ENCODE data around the gene TULP1. TPM values are rescaled to one million over a fixed set of nuclear protein-coding genes. Genes with fewer than 3 reads are reported as not detected.

TULP1 gene
- total RNA-seq, 2 donors from 2014 or later = 0.27 TPM; not detected in 1

DNA sequence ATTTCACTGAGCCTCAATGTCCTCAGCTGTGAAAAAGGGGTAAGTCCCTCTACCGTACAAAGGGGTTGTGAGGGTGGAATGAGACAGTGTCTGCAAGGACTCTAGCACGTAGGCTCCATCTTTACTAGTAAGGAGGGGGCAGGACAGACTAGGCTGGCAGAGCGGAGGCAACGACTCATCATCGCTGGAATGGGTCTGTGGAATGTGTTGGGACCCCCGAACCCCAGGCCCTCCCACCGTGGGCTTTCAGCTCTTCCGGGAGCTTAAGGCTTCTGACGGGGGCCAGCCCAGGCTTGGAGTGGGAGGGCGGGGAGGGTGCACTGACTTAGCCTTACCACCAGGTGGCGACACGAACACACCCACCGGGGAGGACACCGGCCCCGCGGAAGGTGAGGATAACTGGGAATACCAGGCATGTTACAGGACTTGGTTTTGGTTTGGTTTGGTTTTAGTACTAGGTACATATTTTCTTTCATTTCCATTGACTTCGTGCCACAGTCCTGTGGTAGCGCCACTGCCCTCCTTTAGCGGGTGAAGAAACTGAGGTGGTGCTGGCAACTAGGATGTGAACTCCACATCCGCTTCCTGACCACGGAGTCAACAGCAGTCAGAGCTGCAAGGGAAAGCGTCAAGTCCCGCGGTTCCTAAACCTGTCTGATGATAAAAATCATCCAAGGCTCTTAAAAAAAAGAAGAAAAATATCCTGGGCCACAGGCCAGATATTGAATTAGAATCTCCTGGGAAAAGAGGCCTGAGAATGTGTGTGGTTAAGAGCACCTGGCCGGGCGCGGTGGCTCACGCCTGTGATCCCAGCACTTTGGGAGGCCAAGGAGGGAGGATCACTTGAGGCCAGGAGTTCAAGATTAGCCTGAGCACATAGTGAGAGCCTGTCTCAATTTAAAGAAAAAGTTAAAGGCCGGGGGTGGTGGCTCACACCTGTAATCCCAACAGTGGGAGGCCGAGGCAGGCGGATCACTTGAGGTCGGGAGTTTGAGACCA, 10.3 kb upstream of the TULP1 start:
- Histone ChIP-seq H3K4me1 (replicated peaks) (no peaks in the 10 kb centered on the region), H3K4me3 (peak overlapping the region in 1 of 2 donors; percentile 20), H3K27me3 (replicated peaks; ENCODE audit: insufficient read depth) (no peaks in the 10 kb centered on the region), H3K9me3 (no peaks in the 10 kb centered on the region), H3K27ac (peak overlapping the region; percentile 56 to 60), H3K36me3 (no peaks in the 10 kb centered on the region)
- intact Hi-C loops (cut with DNase I) = loop anchor here (1.0 to 10.0 kb wide), 3 partner anchors 59 to 214 kb away; partner anchors contain the start of gene ARMC12
- peak; percentile 65 for DNase-seq (ENCODE audit: low spot score)
- WGBS = 33% methylated on average over 32 of the region's 32 CpGs
- no peak for TF ChIP-seq POLR2A (IDR thresholded peaks at IDR 0.05)
- TF ChIP-seq, protein P1, sequence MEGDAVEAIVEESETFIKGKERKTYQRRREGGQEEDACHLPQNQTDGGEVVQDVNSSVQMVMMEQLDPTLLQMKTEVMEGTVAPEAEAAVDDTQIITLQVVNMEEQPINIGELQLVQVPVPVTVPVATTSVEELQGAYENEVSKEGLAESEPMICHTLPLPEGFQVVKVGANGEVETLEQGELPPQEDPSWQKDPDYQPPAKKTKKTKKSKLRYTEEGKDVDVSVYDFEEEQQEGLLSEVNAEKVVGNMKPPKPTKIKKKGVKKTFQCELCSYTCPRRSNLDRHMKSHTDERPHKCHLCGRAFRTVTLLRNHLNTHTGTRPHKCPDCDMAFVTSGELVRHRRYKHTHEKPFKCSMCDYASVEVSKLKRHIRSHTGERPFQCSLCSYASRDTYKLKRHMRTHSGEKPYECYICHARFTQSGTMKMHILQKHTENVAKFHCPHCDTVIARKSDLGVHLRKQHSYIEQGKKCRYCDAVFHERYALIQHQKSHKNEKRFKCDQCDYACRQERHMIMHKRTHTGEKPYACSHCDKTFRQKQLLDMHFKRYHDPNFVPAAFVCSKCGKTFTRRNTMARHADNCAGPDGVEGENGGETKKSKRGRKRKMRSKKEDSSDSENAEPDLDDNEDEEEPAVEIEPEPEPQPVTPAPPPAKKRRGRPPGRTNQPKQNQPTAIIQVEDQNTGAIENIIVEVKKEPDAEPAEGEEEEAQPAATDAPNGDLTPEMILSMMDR (IDR thresholded peaks at IDR 0.05) = peak; percentile 96 to 100 (median 98)
- peak; percentile 70 for TF ChIP-seq POLR2AphosphoS5 (IDR thresholded peaks at IDR 0.05)

DNA sequence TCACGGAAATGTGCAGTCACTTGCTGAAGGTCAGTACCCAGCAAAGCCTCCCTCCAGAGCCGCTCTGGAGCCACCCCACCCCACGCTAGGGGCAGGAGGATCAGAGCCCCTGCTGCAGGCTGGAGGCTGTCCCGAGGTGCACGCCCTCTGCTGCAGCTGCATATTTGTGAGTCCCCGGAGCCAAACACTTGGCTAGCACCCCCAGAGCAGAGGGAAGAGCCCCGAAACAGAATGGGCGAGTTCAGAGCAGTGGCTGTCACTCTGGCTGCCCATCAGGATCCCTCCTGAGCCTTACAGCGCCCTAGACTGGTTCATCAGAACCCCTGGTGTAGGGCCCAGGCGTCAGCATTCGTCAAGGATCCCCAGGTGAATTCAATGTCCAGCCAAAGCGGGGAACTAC, 9.5 kb upstream of the TULP1 start:
- Histone ChIP-seq H3K27me3 (replicated peaks; ENCODE audit: insufficient read depth) (no peaks in the 10 kb centered on the region), H3K4me3 (no peak overlapping the region), H3K36me3 (no peaks in the 10 kb centered on the region), H3K4me1 (replicated peaks) (no peaks in the 10 kb centered on the region), H3K9me3 (no peaks in the 10 kb centered on the region), H3K27ac (no peak overlapping the region)
- DNase-seq (ENCODE audit: low spot score) = no peak
- TF ChIP-seq POLR2AphosphoS5 (IDR thresholded peaks at IDR 0.05) = no peak
- WGBS = 80% methylated on average over 12 of the region's 12 CpGs
- intact Hi-C loops (cut with DNase I) = loop anchor here (1.0 to 10.0 kb wide), 3 partner anchors 60 to 215 kb away; partner anchors contain the start of gene ARMC12

DNA sequence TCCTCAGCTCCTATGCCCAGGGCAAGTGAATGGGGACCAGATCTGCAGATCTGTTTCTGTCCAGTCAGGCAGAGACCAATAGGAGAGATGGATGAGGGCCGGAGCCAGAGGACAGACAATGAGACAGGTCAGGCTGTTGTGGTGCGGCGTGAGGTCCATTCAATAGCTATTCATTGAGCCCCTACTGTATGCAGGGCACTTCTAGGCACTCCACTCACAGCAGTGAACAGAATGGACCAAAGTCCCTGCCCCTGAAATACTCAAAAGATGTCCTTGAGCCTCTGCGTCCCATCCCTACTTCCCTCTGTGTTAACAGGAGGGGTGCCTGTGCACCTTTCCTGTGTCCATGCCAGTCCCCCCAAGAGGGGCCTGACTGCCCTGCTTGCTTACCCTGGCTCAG, 8.5 kb upstream of the TULP1 start:
- TF ChIP-seq POLR2A (IDR thresholded peaks at IDR 0.05) = no peak
- no peak for TF ChIP-seq POLR2AphosphoS5 (IDR thresholded peaks at IDR 0.05)
- TF ChIP-seq, protein P1 (IDR thresholded peaks at IDR 0.05) = no peak
- H3K36me3 ChIP-seq = no peaks in the 10 kb centered on the region
- no peaks in the 10 kb centered on the region for H3K27me3 ChIP-seq (replicated peaks; ENCODE audit: insufficient read depth)
- H3K4me1 ChIP-seq (replicated peaks) = no peaks in the 10 kb centered on the region
- no peak overlapping the region for H3K27ac ChIP-seq
- 94% methylated on average over 4 of the region's 4 CpGs for WGBS
- intact Hi-C loops (cut with DNase I) = loop anchor here (5.0 to 10.0 kb wide), 2 partner anchors 61 to 124 kb away; no protein-coding TSS in a partner anchor
- no peaks in the 10 kb centered on the region for H3K9me3 ChIP-seq
- DNase-seq (ENCODE audit: low spot score) = no peak
- H3K4me3 ChIP-seq = no peak overlapping the region

DNA sequence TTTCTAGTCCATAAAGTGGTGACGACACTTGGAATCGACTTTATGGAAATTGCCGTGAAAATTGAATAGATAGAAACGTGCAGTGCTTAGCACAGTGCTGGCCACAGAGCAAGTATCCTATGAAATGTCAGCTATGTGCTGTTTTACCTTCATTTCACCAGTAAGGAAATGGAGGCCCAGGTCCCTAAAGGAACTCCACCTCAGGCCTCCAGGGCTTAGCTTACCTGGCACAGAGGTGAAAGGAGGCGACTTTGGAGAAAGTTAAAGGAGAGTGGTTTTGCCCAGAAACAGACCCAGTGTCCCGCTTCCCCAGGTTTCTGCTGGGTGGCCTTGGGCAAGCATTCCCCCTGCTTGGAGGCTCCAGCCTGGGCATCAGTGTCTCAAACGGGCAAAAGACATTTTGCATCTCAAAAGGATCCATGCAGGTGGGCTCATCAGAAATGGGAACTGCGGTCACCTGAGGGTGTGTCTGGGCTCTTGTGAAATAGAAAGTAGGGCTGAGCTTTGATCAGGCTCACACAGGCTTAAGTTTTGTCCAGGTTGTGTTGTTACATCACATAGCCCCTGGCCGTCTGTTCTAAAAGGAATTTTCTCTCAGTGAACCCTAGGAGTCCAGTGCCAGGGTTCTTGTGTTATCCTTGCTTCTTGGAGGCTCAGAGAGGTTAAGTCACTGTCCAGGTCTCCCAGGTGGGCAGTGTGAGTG, 6.8 kb upstream of the TULP1 start:
- 84% methylated on average over 9 of the region's 9 CpGs for WGBS
- H3K36me3 ChIP-seq = no peaks in the 10 kb centered on the region
- no peaks in the 10 kb centered on the region for H3K27me3 ChIP-seq (replicated peaks; ENCODE audit: insufficient read depth)
- H3K4me3 ChIP-seq = no peak overlapping the region
- DNase-seq (ENCODE audit: low spot score) = no peak
- H3K27ac ChIP-seq = no peak overlapping the region
- no peaks in the 10 kb centered on the region for H3K4me1 ChIP-seq (replicated peaks)
- H3K9me3 ChIP-seq = no peaks in the 10 kb centered on the region
- TF ChIP-seq POLR2AphosphoS5 (IDR thresholded peaks at IDR 0.05) (no peak), POLR2A (IDR thresholded peaks at IDR 0.05) (no peak)
- TF ChIP-seq, protein P1 (IDR thresholded peaks at IDR 0.05) = no peak
- intact Hi-C loops (cut with DNase I) = loop anchor here (5.0 to 10.0 kb wide), 2 partner anchors 63 to 125 kb away; no protein-coding TSS in a partner anchor
